K562 (cell line): Measurements from ENCODE around the gene ABHD16A. TPM values are rescaled to one million over a fixed set of nuclear protein-coding genes. Genes with fewer than 3 reads are reported as not detected.

Source experiments
- ATF3 ChIP-seq, 2 experiments: fragments of 450-650 bp in 1 of 2; sonication (generic) in 1 of 2; formaldehyde crosslinking in 1 of 2; IDR thresholded peaks in 1 of 2; conservative IDR thresholded peaks in 1 of 2; 2 replicates each; pipeline versions ENCODE4 v1.6.1 to v1.8.1; 2016 to 2023; ENCODE audit warnings: mild to moderate bottlenecking in 2 of 2, moderate library complexity in 2 of 2, inconsistent platforms in 1 of 2, missing genetic modification reagents in 1 of 2
- CCAR2 ChIP-seq: fragments of 200-400 bp; formaldehyde crosslinking; IDR thresholded peaks from 2 replicates; pipeline ENCODE4 v1.6.1; 2017; ENCODE audit warnings: mild to moderate bottlenecking, low read depth, low read length
- CHAMP1 ChIP-seq: fragments of 450-650 bp; IDR thresholded peaks from 2 replicates; pipeline ENCODE4 v1.6.1; 2016; ENCODE audit warnings: mild to moderate bottlenecking
- E2F5 ChIP-seq: sonication (generic); formaldehyde crosslinking; IDR thresholded peaks from 2 replicates; pipeline ENCODE4 v1.8.0; 2022; ENCODE audit warnings: mild to moderate bottlenecking, missing genetic modification reagents
- GTF2A2 ChIP-seq: IDR thresholded peaks from 2 replicates; pipeline ENCODE4 v1.6.1; 2016; ENCODE audit warnings: mild to moderate bottlenecking, missing genetic modification characterization, missing compliant biosample characterization
- HMGXB4 ChIP-seq: sonication (generic); formaldehyde crosslinking; IDR thresholded peaks from 2 replicates; pipeline ENCODE4 v1.8.1; 2023; ENCODE audit warnings: mild to moderate bottlenecking, missing genetic modification reagents
- IRF2 ChIP-seq: sonication (generic); formaldehyde crosslinking; IDR thresholded peaks from 2 replicates; pipeline ENCODE4 v1.8.1; 2022; ENCODE audit warnings: mild to moderate bottlenecking, missing genetic modification reagents
- JUN ChIP-seq, 2 experiments: sonication (generic) in 1 of 2; formaldehyde crosslinking in 1 of 2; IDR thresholded peaks; 2 replicates each; pipeline versions ENCODE4 v1.6.1 to v1.8.0; 2012 to 2022; ENCODE audit warnings: borderline replicate concordance in 2 of 2, mild to moderate bottlenecking in 2 of 2, improper control_type of control experiment in 1 of 2, low read depth in 1 of 2, low read length in 1 of 2, missing genetic modification reagents in 1 of 2
- MAFF ChIP-seq: IDR thresholded peaks from 2 replicates; pipeline ENCODE4 v1.6.1; 2012; ENCODE audit warnings: low read length, improper control_type of control experiment
- NRF1 ChIP-seq, 2 experiments: fragments of 450-650 bp; IDR thresholded peaks in 1 of 2; conservative IDR thresholded peaks in 1 of 2; 2 replicates each; pipeline ENCODE4 v1.6.1; 2014; ENCODE audit warnings: mild to moderate bottlenecking in 2 of 2
- PTBP1 ChIP-seq: fragments of 200-400 bp; formaldehyde crosslinking; IDR thresholded peaks from 2 replicates; pipeline ENCODE4 v1.6.1; 2017; ENCODE audit warnings: low read depth, low read length
- TFAM ChIP-seq: fragments of 250-450 bp; sonication (Bioruptor Pico); conservative IDR thresholded peaks from 2 replicates; pipeline ENCODE4 v1.5.0; 2021; ENCODE audit warnings: mild to moderate bottlenecking, moderate library complexity
- ZHX1 ChIP-seq: fragments of 150-350 bp; conservative IDR thresholded peaks from 2 replicates; pipeline ENCODE4 v1.6.1; 2014; ENCODE audit warnings: low read length
- ZNF311 ChIP-seq: fragments of 250-450 bp; sonication (Bioruptor Pico); IDR thresholded peaks from 2 replicates; pipeline ENCODE4 v1.4.0; 2020; ENCODE audit warnings: mild to moderate bottlenecking, moderate library complexity
- ZNF408 ChIP-seq: fragments of 250-450 bp; sonication (Bioruptor Pico); IDR thresholded peaks from 2 replicates; pipeline ENCODE4 v1.4.0; 2020; ENCODE audit warnings: low read depth, mild to moderate bottlenecking, moderate library complexity
- ZSCAN32 ChIP-seq: fragments of 450-650 bp; formaldehyde crosslinking; IDR thresholded peaks from 2 replicates; pipeline ENCODE4 v1.4.0; 2020; ENCODE audit warnings: mild to moderate bottlenecking, moderate library complexity
- polyA plus RNA-seq, 8 experiments: library from polyadenylated mRNA; depleted of rRNA in 4 of 8; stranded (reverse) in 5 of 8; unstranded in 3 of 8; fragments of >200 nt; fragmentation: Nextera tagmentation in 2 of 8; fragmentation: Illumina TruSeq in 1 of 8; extraction: Ambion mirVana in 2 of 8; extraction: Trizol in 1 of 8; gene quantifications; 2 replicates each; pipeline versions ENCODE4 v1.2.1 to v1.2.3, GENCODE V29; 2011 to 2014; ENCODE audit warnings: inconsistent platforms in 1 of 8, missing spikeins in 1 of 8
- total RNA-seq, 7 experiments: library from RNA; depleted of rRNA in 6 of 7; stranded (reverse); fragments of >200 nt in 6 of 7; fragmentation: Illumina TruSeq in 2 of 7; extraction: Trizol in 2 of 7; gene quantifications; 2 replicates each; pipeline versions ENCODE4 v1.2.1 to v1.2.3, GENCODE V29; 2011 to 2021; ENCODE audit warnings: low replicate concordance in 1 of 7

ABHD16A gene
- total and polyA plus RNA-seq, 9 of the 15 experiments (the other 6 are each of a cell fraction or from before 2014, with no cell fraction given): 25.8 to 120 (median 81.6) TPM

GRCh38 chr6:31665501-31666336 lies 37.4 kb downstream of the ABHD16A start, which contains the start of gene CSNK2B (continued):
- TF ChIP-seq ZHX1 (no peak), CCAR2 (no peak), IRF2 (CRISPR knock-in tag) (no peak), ZNF311 (CRISPR knock-in tag) (no peak), ATF3 (IDR thresholded peaks at IDR 0.05) (no peak), ATF3 (CRISPR knock-in tag; conservative IDR thresholded peaks at IDR 0.05) (no peak), NRF1 (conservative IDR thresholded peaks at IDR 0.05 in 1 of 2, IDR thresholded peaks at IDR 0.05 in 1 of 2) (peak; percentile 92 to 93), GTF2A2 (tag) (no peak), E2F5 (CRISPR knock-in tag) (no peak; the same call in none of the 2 replicates), PTBP1 (peak; percentile 80; the same call in 1 of the 2 replicates), JUN (IDR thresholded peaks at IDR 0.05; ENCODE audit: borderline replicate concordance, low read depth, low read length) (peak; percentile 51; the same call in 1 of the 2 replicates), JUN (CRISPR knock-in tag; IDR thresholded peaks at IDR 0.05; ENCODE audit: borderline replicate concordance) (no peak), HMGXB4 (peak; percentile 79; the same call in 1 of the 2 replicates), ZSCAN32 (CRISPR knock-in tag) (peak; percentile 65), CHAMP1 (no peak), TFAM (CRISPR knock-in tag) (no peak), ZNF408 (CRISPR knock-in tag) (0 out of 2 replicates have a peak, but pooled peaks have one; percentile 20), MAFF (no peak; the same call in 1 of the 2 replicates)
